ENCODE data around the gene SFXN5. TPM values are rescaled to one million over a fixed set of nuclear protein-coding genes. Genes with fewer than 3 reads are reported as not detected.

Gene SFXN5
- total RNA-seq, 3 donors from 2014 or later (not counting 1 experiment from before 2014, with no cell fraction given): 15.3 to 22.3 (median 19.8) TPM

- H3K27me3 ChIP-seq (ENCODE audit: control insufficient read depth, insufficient read depth, low read length): peaks cover 3% of the 10 kb centered on the region
- Mint-ChIP-seq H3K27ac (no peak overlapping the region), H3K9me3 (no peaks in the 10 kb centered on the region), H3K4me1 (peaks cover 0 to 9% of the 10 kb centered on the region in 2 donors), H3K4me3 (no peak overlapping the region), H3K36me3 (no peaks in the 10 kb centered on the region), H3K27me3 (ENCODE audit: low read depth in 2 of 2) (peaks cover 23 to 37% of the 10 kb centered on the region in 2 donors)
- DNase-seq: peak; percentile 42 to 76
- intact Hi-C loops (cut with micrococcal nuclease): loop anchor here (1.0 kb wide), 3 partner anchors 81 to 285 kb away; no protein-coding TSS in a partner anchor
- TF ChIP-seq, protein P1, sequence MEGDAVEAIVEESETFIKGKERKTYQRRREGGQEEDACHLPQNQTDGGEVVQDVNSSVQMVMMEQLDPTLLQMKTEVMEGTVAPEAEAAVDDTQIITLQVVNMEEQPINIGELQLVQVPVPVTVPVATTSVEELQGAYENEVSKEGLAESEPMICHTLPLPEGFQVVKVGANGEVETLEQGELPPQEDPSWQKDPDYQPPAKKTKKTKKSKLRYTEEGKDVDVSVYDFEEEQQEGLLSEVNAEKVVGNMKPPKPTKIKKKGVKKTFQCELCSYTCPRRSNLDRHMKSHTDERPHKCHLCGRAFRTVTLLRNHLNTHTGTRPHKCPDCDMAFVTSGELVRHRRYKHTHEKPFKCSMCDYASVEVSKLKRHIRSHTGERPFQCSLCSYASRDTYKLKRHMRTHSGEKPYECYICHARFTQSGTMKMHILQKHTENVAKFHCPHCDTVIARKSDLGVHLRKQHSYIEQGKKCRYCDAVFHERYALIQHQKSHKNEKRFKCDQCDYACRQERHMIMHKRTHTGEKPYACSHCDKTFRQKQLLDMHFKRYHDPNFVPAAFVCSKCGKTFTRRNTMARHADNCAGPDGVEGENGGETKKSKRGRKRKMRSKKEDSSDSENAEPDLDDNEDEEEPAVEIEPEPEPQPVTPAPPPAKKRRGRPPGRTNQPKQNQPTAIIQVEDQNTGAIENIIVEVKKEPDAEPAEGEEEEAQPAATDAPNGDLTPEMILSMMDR (IDR thresholded peaks at IDR 0.05): peak; percentile 63
- H3K36me3 ChIP-seq (ENCODE audit: control insufficient read depth, insufficient read depth, low read length): no peaks in the 10 kb centered on the region
- H3K4me1 ChIP-seq (ENCODE audit: control insufficient read depth, insufficient read depth, low read length): peaks cover 9% of the 10 kb centered on the region
- WGBS (ENCODE audit: insufficient coverage): 12% methylated on average over 11 of the region's 11 CpGs
- peak; percentile 67 to 95 (median 90) for ATAC-seq
- no peak overlapping the region for H3K4me3 ChIP-seq (ENCODE audit: low read length)
- H3K27ac ChIP-seq (ENCODE audit: low read length): no peak overlapping the region
- no peaks in the 10 kb centered on the region for H3K9me3 ChIP-seq (ENCODE audit: control insufficient read depth, insufficient read depth, low read length)
These were observed 178.9 kb downstream of the SFXN5 start for GRCh38 chr2:72892506-72893173.

Other genes with a start within 250 kb of the SFXN5 start
- gene EXOC6B, start 245.7 kb downstream of the SFXN5 start, total RNA-seq: 10 to 100 TPM; 16.6 to 17.2 (median 17.1) TPM
- 1 to 10 TPM in 1 of 3 donors, under 1 TPM in 2; 0.16 to 1.7 (median 0.34) TPM for gene SPR, start 184.3 kb downstream of the SFXN5 start, total RNA-seq
- not detected for gene EMX1, start 154.2 kb downstream of the SFXN5 start, total RNA-seq
- gene RAB11FIP5, start 41.2 kb upstream of the SFXN5 start, total RNA-seq: 10 to 100 TPM in 2 of 3 donors, 1 to 10 TPM in 1; 4.9 to 15.9 (median 11.2) TPM
- gene NOTO, start 130.9 kb upstream of the SFXN5 start, total RNA-seq: not detected
- gene SMYD5, start 142.5 kb upstream of the SFXN5 start, total RNA-seq: 10 to 100 TPM; 12.2 to 25.3 (median 12.2) TPM
- 1 to 10 TPM; 8.3 to 9.7 (median 9.1) TPM for gene PRADC1, start 161.5 kb upstream of the SFXN5 start, total RNA-seq
- gene CCT7, start 162.6 kb upstream of the SFXN5 start, total RNA-seq: 100 to 1,000 TPM in 2 of 3 donors, 10 to 100 TPM in 1; 82.3 to 114 (median 112) TPM
- 10 to 100 TPM; 11.5 to 16.4 (median 13.8) TPM for gene FBXO41, start 212.8 kb upstream of the SFXN5 start, total RNA-seq
- 1 to 10 TPM in 2 of 3 donors, under 1 TPM in 1; 0.28 to 2.6 (median 1.1) TPM for gene EGR4, start 221.8 kb upstream of the SFXN5 start, total RNA-seq